Measurements from ENCODE around the gene PDP2.

DNA sequence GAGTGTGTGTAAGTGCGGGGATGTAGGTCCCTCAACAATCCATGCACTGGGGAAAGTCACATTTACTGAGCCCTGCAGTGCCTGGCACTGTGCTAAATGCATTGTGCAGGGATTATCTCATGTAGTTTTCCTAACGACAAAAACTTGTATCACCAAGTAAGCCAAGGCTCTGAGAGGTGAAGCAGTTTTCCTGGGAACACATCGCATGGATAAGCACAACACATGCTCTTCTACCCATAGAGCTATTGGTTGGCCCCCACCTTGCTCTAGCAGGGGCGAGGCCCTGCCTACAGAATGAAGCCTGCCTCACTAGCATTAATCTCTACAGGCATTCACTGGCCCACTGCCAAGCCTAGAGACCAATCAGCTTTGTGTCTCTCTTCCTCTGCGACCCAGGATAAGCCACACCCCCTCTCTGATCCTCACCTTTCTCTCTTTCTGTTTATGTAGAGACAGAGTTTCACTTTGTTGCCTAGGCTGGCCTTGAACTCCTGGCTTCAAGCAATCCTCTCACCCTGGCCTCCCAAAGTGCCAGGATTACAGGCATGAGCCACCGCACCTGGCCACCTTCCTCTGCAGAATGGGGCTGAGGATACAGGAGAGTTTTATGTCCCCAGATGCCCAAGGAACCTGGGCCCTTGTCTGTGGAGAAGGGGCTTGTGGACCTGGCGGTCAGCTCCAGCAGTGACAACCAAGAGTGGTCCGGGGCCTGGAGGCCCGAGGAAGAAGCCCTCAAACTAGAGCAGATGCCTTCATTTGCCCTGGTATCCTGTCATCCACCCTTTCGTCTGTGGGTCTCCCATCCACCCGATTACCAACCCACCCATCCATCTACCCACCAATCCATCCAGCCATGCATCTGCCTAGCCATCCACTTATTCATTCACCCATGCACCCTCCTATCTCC is 25.6 kb downstream of the PDP2 start:
- no peak for TF ChIP-seq FOXM1 (IDR thresholded peaks at IDR 0.05; ENCODE audit: borderline replicate concordance)
- TF ChIP-seq ARNT (IDR thresholded peaks at IDR 0.05): no peak
- TF ChIP-seq SP1 (IDR thresholded peaks at IDR 0.05): no peak
- no peak for TF ChIP-seq NFRKB (IDR thresholded peaks at IDR 0.05)
- TF ChIP-seq FOXK2 (IDR thresholded peaks at IDR 0.05): no peak
- TF ChIP-seq FOXA1 (IDR thresholded peaks at IDR 0.05): no peak
